ENCODE results near the gene SHCBP1.

The SHCBP1 gene

GRCh38 chr16:46621934-46622676, 926 bp upstream of the SHCBP1 start:
- H4K20me1 ChIP-seq (ENCODE audit: low read depth, low read length) = no peaks in the 10 kb centered on the region
- H3K4me3 ChIP-seq (ENCODE audit: insufficient read depth, low read length, poor library complexity, severe bottlenecking) = no peak overlapping the region
- H3K9ac ChIP-seq (ENCODE audit: low read length) = peak overlapping the region; percentile 94
- H3K9me2 ChIP-seq (replicated peaks; ENCODE audit: insufficient read depth, low read length) = no peaks in the 10 kb centered on the region
- peak overlapping the region; percentile 75 for H2AFZ ChIP-seq (ENCODE audit: low read depth, low read length, severe bottlenecking)
- H3K4me2 ChIP-seq (ENCODE audit: low read depth, low read length, poor library complexity, severe bottlenecking) = peak overlapping the region; percentile 97
- peaks cover 43% of the 10 kb centered on the region for H3K79me2 ChIP-seq (ENCODE audit: insufficient read depth, low read length)
- TF ChIP-seq CTCF (IDR thresholded peaks at IDR 0.05; ENCODE audit: insufficient read depth, low read length, poor library complexity, severe bottlenecking) (no peak), EZH2phosphoT487 (conservative IDR thresholded peaks at IDR 0.05; ENCODE audit: low read length) (no peak)
- no peaks in the 10 kb centered on the region for H3K27me3 ChIP-seq (ENCODE audit: low read length)
- H3K9me3 ChIP-seq (ENCODE audit: insufficient read depth, low read length) = no peaks in the 10 kb centered on the region
- 0 out of 2 replicates have a peak, but pooled peaks cover 4% of the 10 kb centered on the region for H3F3A ChIP-seq (ENCODE audit: insufficient read depth)
- peaks cover 10% of the 10 kb centered on the region; the same call in 1 of the 2 replicates for H3K36me3 ChIP-seq (ENCODE audit: low read length)
- H3K27ac ChIP-seq (ENCODE audit: low read depth, low read length) = no peak overlapping the region

- Histone ChIP-seq H3K4me3 (ENCODE audit: insufficient read depth, low read length, poor library complexity, severe bottlenecking) (peak overlapping the region; percentile 92), H3K9me2 (replicated peaks; ENCODE audit: insufficient read depth, low read length) (no peaks in the 10 kb centered on the region), H3F3A (ENCODE audit: insufficient read depth) (0 out of 2 replicates have a peak, but pooled peaks cover 4% of the 10 kb centered on the region), H3K36me3 (ENCODE audit: low read length) (peaks cover 24% of the 10 kb centered on the region; the same call in 1 of the 2 replicates), H3K27ac (ENCODE audit: low read depth, low read length) (peak overlapping the region; percentile 78), H3K9ac (ENCODE audit: low read length) (peak overlapping the region; percentile 94), H2AFZ (ENCODE audit: low read depth, low read length, severe bottlenecking) (peak overlapping the region; percentile 75), H3K79me2 (ENCODE audit: insufficient read depth, low read length) (peaks cover 55% of the 10 kb centered on the region), H4K20me1 (ENCODE audit: low read depth, low read length) (no peaks in the 10 kb centered on the region), H3K27me3 (ENCODE audit: low read length) (no peaks in the 10 kb centered on the region), H3K9me3 (ENCODE audit: insufficient read depth, low read length) (no peaks in the 10 kb centered on the region), H3K4me2 (ENCODE audit: low read depth, low read length, poor library complexity, severe bottlenecking) (peak overlapping the region; percentile 97)
- TF ChIP-seq EZH2phosphoT487 (conservative IDR thresholded peaks at IDR 0.05; ENCODE audit: low read length) (no peak), CTCF (IDR thresholded peaks at IDR 0.05; ENCODE audit: insufficient read depth, low read length, poor library complexity, severe bottlenecking) (no peak)
These were observed 743 bp downstream of the SHCBP1 start for GRCh38 chr16:46620266-46621005.

- H3K4me3 ChIP-seq (ENCODE audit: insufficient read depth, low read length, poor library complexity, severe bottlenecking) = no peak overlapping the region
- H3K27me3 ChIP-seq (ENCODE audit: low read length) = no peaks in the 10 kb centered on the region
- H3K9ac ChIP-seq (ENCODE audit: low read length) = no peak overlapping the region
- peak overlapping the region; percentile 97 for H3K4me2 ChIP-seq (ENCODE audit: low read depth, low read length, poor library complexity, severe bottlenecking)
- H2AFZ ChIP-seq (ENCODE audit: low read depth, low read length, severe bottlenecking) = no peak overlapping the region
- no peak overlapping the region for H3K27ac ChIP-seq (ENCODE audit: low read depth, low read length)
- H3F3A ChIP-seq (ENCODE audit: insufficient read depth) = 0 out of 2 replicates have a peak, but pooled peaks cover 4% of the 10 kb centered on the region
- H3K36me3 ChIP-seq (ENCODE audit: low read length) = peaks cover 41% of the 10 kb centered on the region; the same call in 1 of the 2 replicates
- no peaks in the 10 kb centered on the region for H3K9me3 ChIP-seq (ENCODE audit: insufficient read depth, low read length)
- TF ChIP-seq CTCF (IDR thresholded peaks at IDR 0.05; ENCODE audit: insufficient read depth, low read length, poor library complexity, severe bottlenecking) (no peak), EZH2phosphoT487 (conservative IDR thresholded peaks at IDR 0.05; ENCODE audit: low read length) (no peak)
- H4K20me1 ChIP-seq (ENCODE audit: low read depth, low read length) = no peaks in the 10 kb centered on the region
- no peaks in the 10 kb centered on the region for H3K9me2 ChIP-seq (replicated peaks; ENCODE audit: insufficient read depth, low read length)
- peaks cover 71% of the 10 kb centered on the region for H3K79me2 ChIP-seq (ENCODE audit: insufficient read depth, low read length)
These were observed 2.7 kb downstream of the SHCBP1 start for GRCh38 chr16:46618516-46618915.
